Urothelium cell line (cell line): Measurements from ENCODE around the gene MAPKAPK2.
"Not testable (repeated sequence)": the region's sequence is repeated elsewhere in the genome, so short reads cannot be mapped to it uniquely, and the experiment has no call there.

ENCODE experiments used
- DNase-seq: peaks from one replicate; pipeline ENCODE4 v3.0.0; 2011; ENCODE audit warnings: low spot score, mixed read lengths
- FAIRE-seq: peaks from 2 replicates; lab custom pipeline; 2011; peaks lifted over from hg19 to GRCh38; lab: Jason Lieb, UNC

The MAPKAPK2 gene

DNA sequence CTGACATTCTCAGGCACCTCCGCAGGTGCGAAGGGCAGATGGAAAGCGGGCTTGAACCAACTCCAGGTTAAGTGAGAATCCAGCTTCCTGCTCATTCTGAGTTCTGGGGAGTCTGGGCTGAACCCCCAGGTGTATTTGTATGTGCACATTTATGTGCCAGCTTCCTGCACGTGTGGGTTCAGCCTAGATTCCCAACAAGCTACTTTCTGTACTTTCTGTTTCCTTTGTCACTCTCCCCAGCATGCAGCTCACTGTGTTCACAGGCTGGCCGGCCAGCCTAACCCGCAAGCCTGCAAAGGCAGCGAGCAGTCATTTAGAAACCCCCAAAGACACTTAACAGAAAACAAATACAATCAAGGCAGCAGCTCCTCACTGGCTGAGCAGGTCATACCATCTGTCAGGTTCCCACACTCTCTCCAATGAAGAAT lies 84.6 kb downstream of the MAPKAPK2 start:
- FAIRE-seq (no peak), DNase-seq (no peak)

- DNase-seq (peak; percentile 16), FAIRE-seq (no peak)
Measured at GRCh38 chr1:206770531-206771337, 86.0 kb downstream of the MAPKAPK2 start, which contains the start of gene IL19. TSS of gene IL19 (plus strand) at chr1:206770773. CDS start at chr1:206836663, 65,890 bp downstream.

DNA sequence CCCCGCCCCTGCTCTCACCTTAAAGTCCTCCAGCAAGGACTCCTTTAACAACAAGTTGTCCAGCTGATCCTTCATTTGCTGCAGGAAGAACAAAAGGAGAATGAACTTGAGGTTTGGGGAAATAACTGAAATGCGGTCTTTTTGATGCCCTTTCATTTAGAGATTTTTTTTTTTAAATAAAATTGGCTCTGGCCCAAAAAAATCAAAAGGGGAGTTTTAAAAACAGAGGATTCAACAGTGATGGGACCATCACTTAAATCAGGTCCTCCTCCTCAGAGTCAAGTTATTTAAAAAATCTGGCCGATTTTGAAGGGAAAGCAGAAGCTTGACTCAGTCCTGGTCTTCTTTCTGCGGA lies 86.6 kb downstream of the MAPKAPK2 start:
- no peak for DNase-seq
- FAIRE-seq: no peak

DNA sequence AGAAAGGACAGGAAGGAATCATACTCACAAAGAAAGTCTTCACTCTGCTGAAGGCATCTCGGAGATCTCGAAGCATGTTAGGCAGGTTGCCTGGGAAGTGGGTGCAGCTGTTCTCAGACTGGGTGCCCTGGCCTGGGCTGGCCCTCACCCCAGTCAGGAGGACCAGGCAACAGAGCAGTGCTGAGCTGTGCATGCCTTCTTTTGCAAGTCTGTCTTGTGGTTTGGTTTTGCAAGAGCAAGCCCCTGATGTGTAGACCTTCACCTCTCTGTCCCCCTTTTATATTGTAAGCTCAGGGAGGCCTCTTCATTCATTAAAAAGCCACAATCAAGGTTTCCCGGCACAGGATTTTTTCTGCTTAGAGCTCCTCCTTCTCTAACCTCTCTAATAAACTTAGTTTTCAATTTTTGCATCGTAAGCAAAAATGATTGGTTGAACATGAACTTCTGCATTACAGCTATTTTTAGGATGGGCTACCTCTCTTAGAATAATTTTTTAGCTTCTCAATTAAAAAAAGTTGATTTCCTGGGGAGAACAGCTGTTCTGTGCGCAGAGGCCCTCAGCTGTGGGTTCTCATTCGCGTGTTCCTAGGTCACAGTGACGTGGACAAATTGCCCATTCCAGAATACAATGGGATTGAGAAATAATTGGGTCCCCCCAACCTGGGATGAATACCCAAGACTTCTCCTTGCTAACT lies 87.7 kb downstream of the MAPKAPK2 start, which contains the start of gene IL10:
Gene IL10, minus strand, starts transcription at position 252 of the 695 bp plus-strand sequence. Its CDS starts 59 bp downstream, at position 193.
- DNase-seq: no peak
- FAIRE-seq: no peak

DNA sequence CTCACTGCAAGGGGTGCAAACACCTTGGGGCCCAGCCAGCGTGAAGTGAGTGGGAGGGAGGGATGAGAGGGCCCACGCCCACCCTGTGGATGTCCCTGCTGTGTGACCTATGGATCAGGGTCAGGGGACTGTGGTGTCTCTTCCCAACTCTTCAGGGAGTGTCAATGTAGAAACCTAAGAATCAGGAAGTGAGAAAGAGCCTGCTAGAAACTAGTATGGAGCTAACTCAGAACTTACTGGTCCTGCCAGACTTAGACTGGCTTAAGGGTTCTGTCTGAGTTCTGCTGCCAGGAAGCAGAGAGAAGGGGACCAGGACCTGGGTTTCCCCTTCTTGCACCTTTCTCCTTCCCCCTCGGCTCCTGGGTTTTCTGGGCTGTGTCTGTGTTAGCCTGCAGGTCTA lies 89.4 kb downstream of the MAPKAPK2 start:
- no peak for FAIRE-seq

DNA sequence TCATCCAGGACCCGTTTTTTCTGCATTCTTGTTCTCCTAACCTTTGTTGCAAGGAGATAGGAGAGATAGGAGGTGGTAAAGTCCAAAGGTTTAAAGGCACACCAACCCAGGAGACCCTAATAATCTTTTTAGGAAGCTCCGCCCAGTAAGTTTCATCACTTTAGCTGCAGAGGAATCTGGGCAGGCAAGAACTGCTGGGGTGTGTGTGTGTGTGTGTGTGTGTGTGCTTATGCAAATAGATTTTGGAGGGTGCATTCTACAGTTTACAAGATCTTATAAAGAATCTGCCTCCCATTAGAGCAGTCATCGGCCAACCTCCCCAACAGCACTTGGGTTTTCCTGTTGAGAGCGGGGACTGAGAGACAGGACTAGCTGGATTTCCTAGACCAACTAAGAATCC lies 91.5 kb downstream of the MAPKAPK2 start:
- DNase-seq (no peak), FAIRE-seq (no peak)

More for the DNA sequence above, 89.4 kb downstream of the MAPKAPK2 start:
- no peak for DNase-seq

DNA sequence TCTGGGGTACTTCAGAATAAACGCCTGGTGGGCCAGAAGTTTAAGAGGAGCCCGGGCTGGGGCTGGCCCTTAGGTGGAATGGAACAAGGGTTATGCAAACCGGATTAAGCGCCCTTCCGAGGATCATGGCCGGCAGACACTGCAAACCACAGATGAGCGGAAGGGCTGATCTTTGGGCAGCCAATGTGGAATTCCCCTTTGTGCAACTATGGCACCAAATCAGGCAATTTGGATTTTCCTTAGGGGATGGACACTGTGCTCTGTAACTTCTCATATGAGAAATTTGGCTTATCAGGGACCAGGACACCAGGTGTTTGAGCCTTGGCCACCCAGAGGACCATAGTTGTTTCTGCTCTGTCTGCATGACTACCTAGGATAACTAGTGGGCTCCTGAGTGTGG lies 93.3 kb downstream of the MAPKAPK2 start:
- no peak for DNase-seq
- no peak for FAIRE-seq

GRCh38 chr1:206778911-206779310 lies 94.2 kb downstream of the MAPKAPK2 start:
- FAIRE-seq, DNase-seq: not testable (repeated sequence)

GRCh38 chr1:206779638-206780037 lies 94.9 kb downstream of the MAPKAPK2 start:
- no peak for DNase-seq
- no peak for FAIRE-seq

- DNase-seq: no peak
Measured at GRCh38 chr1:206782448-206782847, 97.7 kb downstream of the MAPKAPK2 start.

DNA sequence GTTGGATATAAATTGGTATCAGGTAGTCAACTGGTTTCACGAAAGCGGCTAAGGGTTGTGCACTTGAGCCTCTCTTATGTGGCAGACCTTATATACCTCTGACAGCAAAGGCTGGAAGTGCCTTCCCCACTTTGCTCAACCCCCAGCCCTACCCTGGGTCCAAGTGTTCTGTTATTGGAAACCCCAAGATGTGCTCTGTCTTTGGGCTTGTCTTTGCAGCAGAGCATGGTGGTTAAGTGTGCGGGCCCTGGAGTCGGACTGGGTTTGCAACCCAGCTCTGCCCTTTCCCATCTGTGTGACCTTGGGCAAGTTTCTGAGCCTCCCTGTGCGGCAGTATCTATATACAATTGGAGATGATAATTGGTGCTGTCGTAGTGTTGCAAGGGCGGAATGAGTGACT lies 98.8 kb downstream of the MAPKAPK2 start:
- FAIRE-seq: no peak
- DNase-seq: no peak

More at GRCh38 chr1:206782448-206782847, 97.7 kb downstream of the MAPKAPK2 start:
- no peak for FAIRE-seq
